Stimulated activated CD4-positive, alpha-beta T cell treated with anti-CD3 and anti-CD28 coated beads, Interleukin-12 subunit alpha, Interleukin-12 subunit beta, amount 100 ng/mL, for 4 hours (primary cell): Measurements from ENCODE around the gene SCG5.
A peak's percentile ranks its signal among the peaks of the same experiment; 100 is the strongest.
"Not testable (repeated sequence)": the region's sequence is repeated elsewhere in the genome, so short reads cannot be mapped to it uniquely, and the experiment has no call there.

Experiments
- DNase-seq: peaks from one replicate; pipeline ENCODE4 v3.0.0-alpha.2; 2020

The SCG5 gene

GRCh38 chr15:32641517-32642059 lies at the start of gene SCG5:
Gene SCG5 (plus strand): TSS chr15:32641710. CDS start chr15:32643593, 1,883 bp downstream.
- no peak for DNase-seq

GRCh38 chr15:32593151-32593550 lies 48.4 kb upstream of the SCG5 start, which contains the start of gene GOLGA8N:
Gene GOLGA8N (plus strand): TSS chr15:32593456.
- not testable (repeated sequence) for DNase-seq

GRCh38 chr15:32609518-32609917 lies 32.0 kb upstream of the SCG5 start:
- not testable (repeated sequence) for DNase-seq

- not testable (repeated sequence) for DNase-seq
Measured at GRCh38 chr15:32610719-32611118, 30.8 kb upstream of the SCG5 start.

- DNase-seq: not testable (repeated sequence)
Measured at GRCh38 chr15:32614712-32615050, 26.8 kb upstream of the SCG5 start.

GRCh38 chr15:32615051-32615870 lies 26.2 kb upstream of the SCG5 start, which contains the start of gene ARHGAP11A:
Gene ARHGAP11A (plus strand): TSS chr15:32615504. CDS start chr15:32616212, 708 bp downstream.
- peak; percentile 72 for DNase-seq

GRCh38 chr15:32615871-32616426 lies 25.6 kb upstream of the SCG5 start:
- peak; percentile 3 for DNase-seq

GRCh38 chr15:32636410-32636809 lies 5.1 kb upstream of the SCG5 start:
- no peak for DNase-seq

GRCh38 chr15:32636908-32637567 lies 4.5 kb upstream of the SCG5 start:
- no peak for DNase-seq

GRCh38 chr15:32637704-32638103 lies 3.8 kb upstream of the SCG5 start:
- no peak for DNase-seq

GRCh38 chr15:32642667-32643435 lies 1.3 kb downstream of the SCG5 start:
- DNase-seq: no peak

- DNase-seq: no peak
Measured at GRCh38 chr15:32643907-32644445, 2.5 kb downstream of the SCG5 start.

- no peak for DNase-seq
Measured at GRCh38 chr15:32646291-32646690, 4.8 kb downstream of the SCG5 start.

GRCh38 chr15:32649342-32649741 lies 7.8 kb downstream of the SCG5 start:
- DNase-seq: no peak

- peak; percentile 25 for DNase-seq
Measured at GRCh38 chr15:32651229-32651837, 9.8 kb downstream of the SCG5 start.

- DNase-seq: no peak
Measured at GRCh38 chr15:32652178-32652577, 10.7 kb downstream of the SCG5 start.

GRCh38 chr15:32656091-32656490 lies 14.6 kb downstream of the SCG5 start:
- no peak for DNase-seq

GRCh38 chr15:32656496-32656895 lies 15.0 kb downstream of the SCG5 start:
- no peak for DNase-seq

GRCh38 chr15:32657198-32657883 lies 15.8 kb downstream of the SCG5 start:
- DNase-seq: no peak

- no peak for DNase-seq
Measured at GRCh38 chr15:32657941-32658340, 16.4 kb downstream of the SCG5 start.
